Measurements from ENCODE around the gene CEP350.
A peak's percentile ranks its signal among the peaks of the same experiment; 100 is the strongest.

Gene CEP350

GRCh38 chr1:180156631-180157091 lies 202.1 kb downstream of the CEP350 start:
- DNase-seq (ENCODE audit: low read depth), result peak; percentile 82
- no peak for TF ChIP-seq CTCF (conservative IDR thresholded peaks at IDR 0.05; ENCODE audit: low read length)
- peak overlapping the region; percentile 76 for H3K4me3 ChIP-seq (ENCODE audit: low read length)

- peak; percentile 54 for DNase-seq (ENCODE audit: low read depth)
- TF ChIP-seq CTCF (conservative IDR thresholded peaks at IDR 0.05; ENCODE audit: low read length), result no peak
- H3K4me3 ChIP-seq (ENCODE audit: low read length), result peak overlapping the region; percentile 3
Observed at GRCh38 chr1:180157108-180157507, 202.5 kb downstream of the CEP350 start.

GRCh38 chr1:180157576-180158057 lies 203.0 kb downstream of the CEP350 start:
- no peak for DNase-seq (ENCODE audit: low read depth)
- no peak for TF ChIP-seq CTCF (conservative IDR thresholded peaks at IDR 0.05; ENCODE audit: low read length)
- H3K4me3 ChIP-seq (ENCODE audit: low read length), result peak overlapping the region; percentile 3

- H3K4me3 ChIP-seq (ENCODE audit: low read length), result no peak overlapping the region
- TF ChIP-seq CTCF (conservative IDR thresholded peaks at IDR 0.05; ENCODE audit: low read length), result no peak
- DNase-seq (ENCODE audit: low read depth), result no peak
Observed at GRCh38 chr1:180158149-180159147, 203.8 kb downstream of the CEP350 start.

- no peak overlapping the region for H3K4me3 ChIP-seq (ENCODE audit: low read length)
- TF ChIP-seq CTCF (conservative IDR thresholded peaks at IDR 0.05; ENCODE audit: low read length), result no peak
- peak; percentile 22 for DNase-seq (ENCODE audit: low read depth)
Observed at GRCh38 chr1:180160357-180160756, 205.7 kb downstream of the CEP350 start.

GRCh38 chr1:180163041-180163440 lies 208.4 kb downstream of the CEP350 start:
- no peak overlapping the region for H3K4me3 ChIP-seq (ENCODE audit: low read length)
- no peak for DNase-seq (ENCODE audit: low read depth)
- TF ChIP-seq CTCF (conservative IDR thresholded peaks at IDR 0.05; ENCODE audit: low read length), result no peak
